NCI-H748 (cell line): ENCODE measurements around the gene TECTA.
"Not testable (repeated sequence)": the region's sequence is repeated elsewhere in the genome, so short reads cannot be mapped to it uniquely, and the experiment has no call there.

Experiments
- DNase-seq: peaks from one replicate; lab custom pipeline; 2025; ENCODE audit not compliant: unreplicated experiment; lab: John Stamatoyannopoulos, UW

Gene TECTA

DNA sequence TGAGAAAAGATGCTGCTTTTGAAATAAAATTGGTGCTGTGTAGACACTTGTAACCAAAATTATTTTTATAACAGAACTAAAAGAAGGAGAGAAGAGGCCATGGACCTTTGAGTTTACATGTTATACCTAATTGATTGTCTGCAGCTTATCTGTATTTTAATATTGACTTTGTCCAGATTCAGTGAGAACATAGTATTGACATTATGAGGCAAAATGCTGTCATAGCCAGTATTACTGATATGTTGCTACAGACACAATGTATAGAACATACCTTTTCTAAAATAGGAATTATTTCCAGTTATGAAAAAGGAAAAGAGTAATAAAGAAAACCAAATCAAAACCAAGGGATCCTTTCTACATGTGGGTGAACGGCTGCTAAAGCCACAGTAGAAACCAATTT is 11.5 kb upstream of the TECTA start:
- no peak for DNase-seq

DNA sequence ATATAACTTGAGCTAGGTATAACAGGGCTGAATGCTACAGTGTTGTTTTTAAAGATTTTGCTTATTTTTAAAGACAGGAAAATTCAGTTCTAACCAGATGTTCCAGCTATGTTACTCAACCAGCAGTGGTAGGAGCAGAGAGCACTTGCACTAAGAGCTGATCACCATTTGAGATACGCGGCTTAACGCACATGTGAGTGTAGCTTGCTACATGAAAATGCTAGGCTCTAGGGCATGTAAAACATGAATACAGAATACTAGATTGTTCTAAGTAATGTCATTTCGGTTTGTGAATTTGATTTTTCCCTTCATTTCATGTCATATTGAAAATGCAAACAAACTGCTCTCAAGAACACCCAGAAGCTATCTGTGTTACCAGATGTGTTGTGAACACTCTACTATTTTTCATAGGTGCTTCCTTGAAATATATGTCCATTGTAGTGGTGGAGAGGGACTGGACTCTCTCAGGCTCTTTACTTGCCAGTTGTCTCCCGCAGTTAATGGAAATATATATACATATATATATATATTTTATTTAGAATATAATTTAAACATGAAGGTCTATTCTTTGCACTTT is 10.8 kb upstream of the TECTA start:
- no peak for DNase-seq

DNA sequence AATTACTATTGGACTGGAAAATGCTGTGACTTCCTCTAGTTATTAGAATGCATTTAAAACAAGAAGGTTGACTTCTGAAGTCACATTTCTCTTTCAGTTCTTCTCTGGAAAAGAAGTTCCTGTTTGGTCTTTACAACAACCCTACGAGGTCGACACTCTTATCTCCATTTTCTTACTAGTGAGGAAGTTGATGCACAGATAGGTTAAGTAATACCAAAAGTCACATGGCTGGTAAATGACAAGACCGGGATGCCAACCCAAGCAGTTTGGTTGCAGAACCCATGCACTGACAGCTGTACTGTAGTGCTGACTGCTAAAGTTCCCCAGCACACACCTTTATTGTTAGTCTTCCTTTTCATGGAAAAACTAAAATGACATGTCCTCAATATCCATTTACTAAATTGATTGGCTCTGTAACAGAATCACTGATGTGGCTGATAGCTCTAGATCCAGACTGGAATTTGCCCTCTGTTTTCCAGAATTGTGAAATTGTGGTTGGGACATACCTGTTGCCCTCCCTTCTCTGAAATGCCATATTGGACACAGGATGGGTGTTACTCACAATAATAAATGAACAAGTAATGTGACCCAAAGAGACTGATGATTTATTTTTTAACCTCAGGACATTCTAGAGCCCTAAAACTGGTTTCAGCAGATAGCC is 9.4 kb upstream of the TECTA start:
- no peak for DNase-seq

DNA sequence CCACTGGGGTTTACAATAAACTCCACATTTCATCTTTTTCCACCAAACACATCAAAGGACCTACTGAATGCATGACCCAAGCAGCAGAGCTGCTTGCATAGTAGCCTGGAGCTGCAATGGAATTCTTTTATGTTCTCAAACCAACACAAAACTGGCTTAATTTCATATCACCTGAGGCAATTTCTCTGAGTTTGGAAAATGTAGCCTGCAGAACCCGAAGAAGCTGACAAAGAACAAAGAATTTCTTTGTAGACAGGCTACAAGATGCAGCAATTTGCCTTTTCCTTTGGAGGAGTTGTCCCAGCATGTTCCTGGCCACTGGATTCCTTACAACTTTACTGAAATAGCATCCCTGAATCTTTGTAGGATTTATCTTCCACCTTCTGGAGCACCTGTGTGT is 5.5 kb upstream of the TECTA start:
- no peak for DNase-seq

DNA sequence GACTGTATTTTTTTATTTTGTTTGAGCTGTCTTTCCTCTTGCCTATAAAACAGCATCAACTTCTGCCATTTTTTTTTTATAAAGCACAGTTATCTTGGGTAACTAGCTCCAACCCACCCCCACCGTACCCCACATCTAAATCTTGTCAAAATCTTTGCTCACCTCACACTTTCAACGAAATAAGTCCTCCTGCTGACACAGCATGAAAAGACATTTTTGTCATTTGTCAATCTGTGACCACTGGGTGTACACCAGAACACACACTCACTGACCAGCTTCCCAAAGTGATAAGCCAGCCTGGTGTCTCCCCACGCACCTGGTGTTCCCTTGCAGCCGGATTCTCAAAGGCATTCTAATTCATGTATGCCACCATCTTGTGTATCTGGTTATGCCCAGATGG is 1.7 kb upstream of the TECTA start:
- DNase-seq = no peak

DNA sequence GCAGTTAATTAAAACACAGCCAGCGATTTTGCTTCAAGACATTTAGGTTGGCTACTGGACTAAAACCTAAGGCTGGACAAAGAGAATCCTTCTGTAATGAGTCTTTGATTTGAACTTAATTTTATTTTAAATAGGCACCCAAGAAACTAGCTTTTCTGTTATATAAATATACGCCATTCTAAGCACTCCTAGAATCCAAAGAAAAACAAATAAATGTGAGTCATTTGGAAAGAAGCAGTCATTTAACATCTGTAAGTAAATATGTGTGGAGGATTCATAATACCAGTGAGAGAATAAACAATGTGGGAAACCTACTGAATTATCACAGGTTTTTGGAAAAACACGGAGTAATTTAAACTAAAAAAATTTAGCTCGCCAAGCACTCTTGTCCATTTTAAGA is 1.2 kb upstream of the TECTA start:
- no peak for DNase-seq

DNA sequence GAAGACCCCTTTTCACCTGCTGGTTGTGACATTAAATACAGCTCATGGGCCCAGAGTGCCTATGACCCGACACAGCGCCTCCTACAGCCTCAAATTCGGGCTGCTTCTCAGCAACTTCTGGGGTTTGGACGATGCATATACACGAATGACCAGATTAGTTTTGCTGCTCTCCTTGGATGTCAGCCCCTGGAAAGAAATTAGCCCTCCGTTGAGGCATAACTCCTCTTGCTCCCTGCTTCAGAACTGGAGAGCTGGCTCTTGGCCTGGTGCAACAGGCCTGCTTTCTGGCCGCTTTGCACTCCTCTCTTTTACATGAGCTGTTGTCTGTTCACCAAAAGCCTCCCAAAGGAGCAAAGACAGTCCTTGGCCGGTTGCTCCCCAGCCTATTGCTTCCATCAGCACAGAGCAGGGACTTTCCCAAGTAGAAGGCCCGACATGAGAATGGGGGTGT is 3.3 kb downstream of the TECTA start:
- no peak for DNase-seq

DNA sequence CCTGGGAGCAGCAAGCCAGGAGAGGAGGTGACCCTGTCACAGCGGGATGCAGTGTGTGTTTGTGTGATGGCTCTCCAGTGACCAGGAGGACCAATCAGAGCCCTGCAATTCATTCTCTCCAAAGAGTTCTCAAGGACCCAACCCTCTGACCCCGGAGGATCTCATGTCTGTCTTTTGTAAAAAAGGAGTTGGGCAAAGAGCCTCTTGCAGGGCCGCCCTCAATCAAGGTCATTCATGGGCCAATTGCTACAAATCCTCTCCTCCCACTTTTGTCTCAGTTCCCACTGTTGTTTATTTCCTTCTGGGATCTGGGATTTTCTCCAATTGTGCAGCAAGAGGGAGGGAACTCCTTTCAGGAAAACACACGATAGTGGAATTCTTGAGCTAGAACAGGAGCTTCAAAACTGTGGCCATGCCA is 4.0 kb downstream of the TECTA start:
- DNase-seq = no peak

DNA sequence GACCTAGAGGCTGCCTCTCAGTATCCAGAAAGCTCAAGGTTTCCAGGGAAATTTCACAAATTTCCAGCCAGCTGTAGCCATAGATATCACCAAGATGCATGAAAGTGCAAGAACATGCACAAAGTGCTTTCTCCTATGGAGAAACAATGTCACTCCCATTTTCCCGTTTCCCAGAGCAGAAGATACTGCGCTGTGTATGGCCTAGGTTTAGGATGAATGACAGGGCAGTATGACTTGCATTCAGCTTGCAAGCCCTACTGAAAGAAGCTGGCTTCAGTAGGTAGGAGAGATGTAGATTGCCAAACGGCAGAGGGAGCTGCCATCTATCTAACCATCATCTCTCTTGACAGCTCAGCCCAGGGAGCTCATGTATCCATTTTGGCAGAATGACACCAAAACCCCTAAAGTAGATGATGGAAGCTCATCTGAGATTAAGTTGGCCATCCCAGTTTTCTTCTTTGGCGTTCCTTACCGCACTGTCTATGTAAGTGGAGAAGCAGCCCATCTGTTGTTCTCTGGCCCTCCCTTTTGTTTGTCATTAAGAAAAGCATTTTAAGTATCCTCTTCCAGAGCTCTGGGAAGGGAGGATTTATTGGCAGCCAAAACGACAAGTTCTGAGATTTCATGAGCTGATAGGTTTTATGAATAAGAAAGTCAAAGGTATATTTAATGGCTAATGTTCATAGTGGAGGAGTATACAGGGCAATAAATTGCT is 4.6 kb downstream of the TECTA start:
- no peak for DNase-seq

DNA sequence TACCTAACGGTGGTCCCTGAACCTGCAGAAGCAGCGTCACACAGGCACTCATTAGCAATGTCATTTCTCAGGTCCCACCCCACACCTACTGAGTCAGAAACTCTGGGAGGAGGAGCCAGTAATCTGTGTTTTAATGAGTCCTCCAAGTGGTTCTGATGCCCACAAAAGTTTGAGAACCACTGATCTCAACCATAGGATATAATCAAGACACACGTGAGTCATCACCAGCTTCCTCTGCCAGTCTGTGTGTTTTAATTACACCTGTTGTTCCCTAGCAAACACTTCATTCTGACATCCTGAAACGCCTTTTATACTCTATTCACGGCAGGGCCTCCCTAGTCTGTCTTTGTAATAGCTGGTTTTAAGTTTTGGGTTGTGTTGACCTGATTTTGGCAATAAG is 5.8 kb downstream of the TECTA start:
- DNase-seq = peak; percentile 55

DNA sequence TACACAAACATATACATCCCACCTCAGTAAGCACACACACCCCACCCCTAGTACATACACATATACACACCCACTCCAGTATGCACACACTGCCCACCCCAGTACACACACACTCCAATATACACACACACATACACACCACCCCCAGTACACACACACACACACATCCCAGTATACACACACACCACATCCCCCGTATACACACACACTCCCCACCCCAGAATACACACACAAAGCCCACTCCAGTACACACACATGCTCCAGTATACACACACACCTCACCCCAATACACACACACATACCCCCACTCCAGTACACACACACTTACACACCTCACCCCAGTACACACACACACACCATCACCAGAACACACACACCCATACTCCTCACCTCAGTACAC is 7.4 kb downstream of the TECTA start:
- no peak for DNase-seq

DNA sequence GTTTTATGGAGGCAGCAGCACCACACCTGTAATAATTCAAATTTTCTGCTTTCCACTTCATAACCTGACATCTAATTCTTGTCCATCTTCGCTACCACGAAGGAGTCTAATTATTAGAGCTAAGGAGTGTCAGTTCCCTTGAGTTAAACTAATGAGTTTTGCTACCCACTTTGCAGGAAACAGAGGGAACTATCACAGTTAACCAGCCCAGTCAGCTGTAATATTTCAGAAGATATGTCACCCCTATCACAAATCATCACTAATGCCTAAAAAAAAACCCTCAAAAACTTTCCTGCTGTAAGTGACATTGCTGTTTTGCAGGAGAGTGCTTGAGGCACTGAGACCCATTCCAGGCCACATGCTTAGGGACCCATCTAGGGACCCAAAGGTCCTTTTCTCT is 8.4 kb downstream of the TECTA start:
- no peak for DNase-seq

DNA sequence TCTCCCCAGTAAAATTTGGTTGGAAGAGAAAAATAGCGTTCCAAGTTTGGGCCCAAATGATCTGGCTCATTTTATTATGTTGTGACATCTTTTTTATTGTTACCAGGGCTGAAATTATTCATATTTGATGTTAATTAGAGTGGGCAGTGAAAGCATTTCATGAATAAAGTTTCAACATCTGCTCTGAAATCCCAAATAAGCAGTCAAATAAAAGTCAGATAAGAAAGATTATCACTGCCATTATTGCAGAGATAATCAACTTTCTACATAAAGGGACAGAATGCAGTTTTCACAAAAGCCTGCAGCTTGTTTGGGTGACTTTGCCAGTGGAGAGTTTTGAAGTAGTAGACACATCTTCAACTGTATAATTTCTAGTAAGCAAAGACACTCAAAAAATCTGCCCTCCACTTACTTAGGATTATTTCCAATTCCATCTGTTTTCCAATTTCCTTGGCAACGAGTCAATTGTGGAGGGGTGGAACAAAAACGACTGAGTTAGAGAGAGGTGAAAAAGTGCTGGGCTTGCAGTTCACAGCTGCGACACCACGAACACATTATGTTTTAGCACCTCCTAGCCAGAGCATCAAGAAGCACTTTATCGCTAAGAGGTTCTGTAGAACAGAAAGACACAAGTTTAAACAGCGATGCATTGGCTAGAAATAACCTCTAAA is 9.0 kb downstream of the TECTA start:
- DNase-seq = no peak

DNA sequence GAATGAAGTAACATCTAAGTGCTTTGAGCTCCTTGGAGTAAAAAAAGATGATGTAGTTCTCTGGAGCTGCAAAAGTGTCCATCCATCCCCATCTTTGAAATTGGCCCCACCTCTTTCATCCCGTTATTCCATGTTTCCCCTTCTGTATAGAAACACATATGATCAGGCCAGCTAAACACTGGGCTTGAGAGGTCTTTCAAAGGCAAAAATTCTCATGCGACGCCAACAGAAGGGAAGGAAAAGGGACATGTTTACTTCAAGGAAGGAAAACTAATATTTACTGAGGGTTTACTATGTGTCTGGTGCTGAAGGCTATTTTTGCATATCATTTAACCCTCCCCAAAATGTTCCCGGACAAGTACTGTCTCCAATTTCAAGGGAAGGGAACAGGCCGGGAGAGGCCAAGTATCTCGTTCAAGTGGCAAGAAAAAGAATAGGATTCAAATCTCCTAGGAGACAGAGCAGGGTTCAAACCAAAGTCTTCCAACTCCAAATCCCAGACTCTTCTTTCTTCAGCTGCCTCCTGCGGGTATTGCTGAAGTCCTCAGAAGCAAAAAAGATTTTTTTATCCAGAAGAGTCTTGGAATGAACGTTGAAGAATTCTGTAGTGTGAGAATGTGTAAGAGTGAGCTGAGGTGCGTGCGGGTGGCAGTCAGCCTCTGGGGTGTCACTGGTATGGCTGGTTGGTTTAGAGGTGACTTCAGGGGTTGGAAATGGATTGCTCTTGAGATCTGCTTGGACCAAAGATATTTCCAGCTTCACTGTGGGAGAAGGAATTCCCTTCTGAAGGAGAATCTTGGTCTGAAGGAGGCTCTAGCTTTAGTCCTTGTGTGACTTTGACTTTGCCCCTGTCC is 10.1 kb downstream of the TECTA start:
- no peak for DNase-seq

DNA sequence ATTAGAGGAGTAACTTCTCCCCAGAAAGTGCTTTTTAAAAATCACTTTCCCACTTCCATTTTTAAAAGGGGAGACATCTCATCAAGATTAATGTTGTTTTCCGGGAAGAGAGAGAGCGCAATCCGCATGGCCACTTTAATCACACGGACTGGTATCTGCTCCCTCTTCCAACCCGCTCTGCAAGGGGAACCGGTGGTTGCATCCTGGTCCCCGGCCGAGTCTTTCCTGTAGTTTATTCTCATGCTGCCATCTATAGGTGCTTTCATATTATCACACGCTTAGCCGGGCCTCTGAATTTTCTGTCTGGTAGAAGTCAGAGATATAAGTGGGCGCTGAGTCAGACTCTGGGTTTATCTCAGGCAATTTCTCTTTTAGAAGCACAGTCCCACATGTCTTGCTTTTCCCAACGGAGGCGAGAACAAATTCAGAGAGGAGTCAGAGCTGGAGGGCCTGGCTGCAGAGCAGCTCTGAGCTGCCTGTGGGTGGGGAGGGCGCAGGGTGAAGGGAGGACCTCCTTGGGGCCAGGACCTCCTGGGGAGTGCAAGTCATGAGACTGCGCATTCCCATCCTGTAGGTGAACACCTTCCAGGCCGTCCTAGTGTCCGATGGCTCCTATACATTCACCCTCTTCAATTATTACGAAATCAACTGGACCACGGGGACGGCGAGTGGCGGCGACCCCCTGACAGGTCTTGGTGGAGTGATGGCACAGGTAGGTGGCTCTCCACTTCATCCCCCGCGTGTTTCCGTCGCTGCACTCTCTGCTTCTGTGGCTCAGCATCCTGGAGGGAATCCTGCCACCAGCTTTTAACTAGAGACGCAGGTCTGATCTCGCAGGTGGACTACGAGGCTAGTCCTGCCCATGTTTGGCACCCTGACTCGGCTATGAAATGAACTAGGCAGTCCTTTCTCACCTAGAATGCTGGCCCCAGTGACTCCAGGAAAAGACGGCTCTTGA is 11.7 kb downstream of the TECTA start:
- peak; percentile 72 for DNase-seq

DNA sequence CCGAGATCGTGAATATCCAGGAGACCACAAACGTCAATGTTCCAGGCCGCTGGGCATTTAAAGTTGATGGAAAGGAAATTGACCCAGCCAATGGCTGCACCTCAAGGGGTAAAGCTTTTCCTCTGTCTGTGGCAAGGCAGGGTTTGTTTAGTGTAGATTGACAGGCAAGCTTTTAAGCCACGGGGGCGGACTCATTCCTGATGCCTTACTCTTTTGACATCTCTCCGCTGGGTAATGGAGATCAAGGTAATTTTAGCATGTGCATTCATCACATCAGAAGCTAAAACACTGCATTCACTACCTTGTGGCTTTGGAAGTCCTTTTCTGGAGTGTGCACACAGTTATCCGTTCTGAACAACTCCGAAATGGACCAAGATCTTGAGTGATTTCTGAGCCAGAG is 12.6 kb downstream of the TECTA start:
- DNase-seq = no peak

DNA sequence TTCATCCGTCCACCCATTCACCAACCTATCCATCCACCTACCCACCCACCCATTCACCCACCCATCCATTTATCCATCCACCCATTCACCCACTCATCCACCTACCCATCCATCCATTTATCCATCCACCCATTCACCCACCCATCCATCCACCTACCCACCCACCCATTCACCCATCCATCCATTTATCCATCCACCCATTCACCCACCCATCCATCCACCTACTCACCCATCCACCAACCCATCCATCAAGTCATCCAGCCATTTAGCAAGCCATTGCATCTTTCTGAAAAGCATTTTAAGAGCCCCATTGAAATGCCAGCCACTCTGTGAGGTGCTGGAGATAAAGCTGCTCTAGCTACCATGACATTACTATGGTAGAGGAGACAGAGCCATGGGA is 14.0 kb downstream of the TECTA start:
- not testable (repeated sequence) for DNase-seq

DNA sequence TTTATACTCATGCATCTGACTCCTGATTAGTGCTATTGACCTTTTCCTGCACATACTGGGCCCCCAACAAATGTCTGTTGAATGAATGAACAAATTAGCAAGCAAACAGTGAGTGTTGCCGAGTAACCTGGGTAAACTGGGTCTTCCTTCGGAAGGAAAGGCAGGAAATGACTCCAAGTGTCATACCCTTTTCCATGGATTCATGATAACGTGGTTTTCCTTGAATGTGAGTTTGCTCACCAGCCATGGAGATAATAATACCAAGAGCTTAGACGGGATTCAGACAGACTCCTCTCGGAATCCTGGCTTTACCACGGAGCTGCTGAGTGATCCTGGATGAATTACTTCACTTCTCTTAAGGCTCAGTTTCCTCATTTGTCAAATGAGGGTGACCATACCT is 16.7 kb downstream of the TECTA start:
- peak; percentile 17 for DNase-seq

DNA sequence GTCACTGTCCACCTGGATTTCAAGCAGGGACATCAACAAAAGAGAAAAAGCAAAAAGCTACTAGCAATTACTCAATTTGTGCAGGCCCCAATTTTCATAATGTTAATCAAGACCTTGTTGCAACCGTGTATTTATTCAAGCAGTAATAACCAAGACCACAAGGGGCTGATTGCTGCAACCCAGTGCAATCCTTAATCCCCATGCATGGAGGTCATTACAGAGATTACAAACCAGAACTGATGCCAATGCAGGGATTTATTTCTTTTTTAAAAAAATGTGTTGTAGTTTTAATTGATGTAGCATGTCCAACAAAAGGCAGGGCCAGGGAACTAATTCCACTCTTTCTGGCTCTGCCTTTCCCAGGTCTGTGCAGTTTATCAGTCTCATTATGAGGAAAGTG is 18.4 kb downstream of the TECTA start:
- peak; percentile 2 for DNase-seq

DNA sequence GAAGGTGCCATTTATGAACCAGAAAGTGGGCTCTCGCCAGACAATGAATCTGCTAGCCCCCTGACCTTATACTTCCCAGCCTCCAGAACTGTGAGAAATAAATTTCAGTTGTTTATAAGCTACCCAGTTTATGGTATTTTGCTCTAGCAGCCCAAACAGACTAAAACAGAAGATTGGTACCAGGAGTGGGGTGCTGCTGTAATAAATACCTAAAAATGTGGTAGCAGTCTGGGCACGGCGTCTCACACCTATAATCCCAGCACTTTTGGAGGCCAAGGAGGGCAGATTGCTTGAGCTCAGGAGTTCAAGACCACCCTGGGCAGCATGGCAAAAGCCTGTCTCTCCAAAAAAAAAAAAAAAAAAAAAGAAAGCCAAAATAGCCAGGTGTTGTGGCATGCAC is 21.3 kb downstream of the TECTA start:
- no peak for DNase-seq
